Measurements from ENCODE around the gene MED14. TPM values are rescaled to one million over a fixed set of nuclear protein-coding genes. Genes with fewer than 3 reads are reported as not detected.

Gene MED14
- total and polyA plus RNA-seq, 2 donors (not counting 1 experiment from before 2014, with no cell fraction given), result 26.4 to 63.5 TPM

DNA sequence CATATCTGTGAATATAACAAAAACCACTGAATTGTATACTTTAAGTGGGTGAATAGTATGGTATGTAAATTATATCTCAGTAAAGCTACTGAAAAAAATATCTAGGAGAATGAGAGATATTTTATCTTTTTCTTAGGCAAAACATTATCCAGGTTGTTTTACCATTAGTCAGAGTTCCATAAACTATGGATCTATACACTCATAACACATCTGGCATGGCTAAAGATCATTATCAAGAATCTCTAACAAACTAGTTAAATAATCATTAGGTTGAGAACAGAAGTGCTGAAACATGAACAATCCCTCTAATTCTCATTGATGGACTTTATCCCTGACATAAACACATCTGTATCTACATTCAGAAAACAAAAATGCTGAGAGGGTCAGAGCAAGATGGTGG is 15.6 kb downstream of the MED14 start:
- Histone ChIP-seq H4K20me1 (ENCODE audit: control insufficient read depth, insufficient read depth, low read length, poor library complexity, severe bottlenecking) (peaks cover 43% of the 10 kb centered on the region), H3K4me3 (ENCODE audit: control extremely low read depth in 1 of 5, extremely low read depth in 1 of 5, insufficient read depth in 1 of 5, low read depth in 2 of 5, low read length in 4 of 5) (no peak overlapping the region), H3K27ac (ENCODE audit: low read length in 2 of 2) (no peak overlapping the region), H3K9ac (ENCODE audit: low read length) (no peak overlapping the region), H2AFZ (ENCODE audit: insufficient read depth, low read depth, low read length, poor library complexity, severe bottlenecking) (no peak overlapping the region), H3K9me3 (ENCODE audit: control extremely low read depth in 1 of 3, control insufficient read depth in 2 of 3, insufficient read depth in 1 of 3, low read length in 2 of 3) (no peaks in the 10 kb centered on the region), H3K4me2 (replicated peaks; ENCODE audit: low read depth, low read length, poor library complexity, severe bottlenecking) (no peak overlapping the region), H3K36me3 (replicated peaks in 1 of 2; ENCODE audit: control extremely low read depth in 1 of 2, control insufficient read depth in 1 of 2, extremely low read depth in 1 of 2, insufficient read depth in 2 of 2, low read length in 1 of 2) (peaks cover 0 to 23% of the 10 kb centered on the region in 2 experiments), H3K4me1 (ENCODE audit: control insufficient read depth in 2 of 2, insufficient read depth in 2 of 2, low read length in 2 of 2) (no peaks in the 10 kb centered on the region), H3K79me2 (ENCODE audit: control insufficient read depth, insufficient read depth, low read length) (peaks cover 89% of the 10 kb centered on the region), H3K27me3 (replicated peaks in 1 of 4; ENCODE audit: control extremely low read depth in 1 of 4, control insufficient read depth in 3 of 4, insufficient read depth in 4 of 4, low read length in 3 of 4) (no peaks in the 10 kb centered on the region)
- CTCF ChIA-PET, result interaction anchor here (0.6 kb wide), 1 partner anchor 396 kb away, joined by 4 read pairs; no protein-coding TSS in a partner anchor
- Mint-ChIP-seq H3K4me3 (no peak overlapping the region), H3K9me3 (ENCODE audit: insufficient read depth) (no peaks in the 10 kb centered on the region), H3K27me3 (no peaks in the 10 kb centered on the region), H3K4me1 (peaks cover 28% of the 10 kb centered on the region), H3K27ac (peak overlapping the region; percentile 8)
- TF ChIP-seq, protein P1, sequence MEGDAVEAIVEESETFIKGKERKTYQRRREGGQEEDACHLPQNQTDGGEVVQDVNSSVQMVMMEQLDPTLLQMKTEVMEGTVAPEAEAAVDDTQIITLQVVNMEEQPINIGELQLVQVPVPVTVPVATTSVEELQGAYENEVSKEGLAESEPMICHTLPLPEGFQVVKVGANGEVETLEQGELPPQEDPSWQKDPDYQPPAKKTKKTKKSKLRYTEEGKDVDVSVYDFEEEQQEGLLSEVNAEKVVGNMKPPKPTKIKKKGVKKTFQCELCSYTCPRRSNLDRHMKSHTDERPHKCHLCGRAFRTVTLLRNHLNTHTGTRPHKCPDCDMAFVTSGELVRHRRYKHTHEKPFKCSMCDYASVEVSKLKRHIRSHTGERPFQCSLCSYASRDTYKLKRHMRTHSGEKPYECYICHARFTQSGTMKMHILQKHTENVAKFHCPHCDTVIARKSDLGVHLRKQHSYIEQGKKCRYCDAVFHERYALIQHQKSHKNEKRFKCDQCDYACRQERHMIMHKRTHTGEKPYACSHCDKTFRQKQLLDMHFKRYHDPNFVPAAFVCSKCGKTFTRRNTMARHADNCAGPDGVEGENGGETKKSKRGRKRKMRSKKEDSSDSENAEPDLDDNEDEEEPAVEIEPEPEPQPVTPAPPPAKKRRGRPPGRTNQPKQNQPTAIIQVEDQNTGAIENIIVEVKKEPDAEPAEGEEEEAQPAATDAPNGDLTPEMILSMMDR (IDR thresholded peaks at IDR 0.05), result no peak
- no peak for TF ChIP-seq EZH2 (IDR thresholded peaks at IDR 0.05; ENCODE audit: borderline replicate concordance, insufficient read depth, low read depth, low read length, poor library complexity, severe bottlenecking)
- POLR2A ChIA-PET, result no interaction called here
- no peak for ATAC-seq (ENCODE audit: low read depth)
- DNase-seq, result no peak
- intact Hi-C loops (cut with micrococcal nuclease), result no loop called here

DNA sequence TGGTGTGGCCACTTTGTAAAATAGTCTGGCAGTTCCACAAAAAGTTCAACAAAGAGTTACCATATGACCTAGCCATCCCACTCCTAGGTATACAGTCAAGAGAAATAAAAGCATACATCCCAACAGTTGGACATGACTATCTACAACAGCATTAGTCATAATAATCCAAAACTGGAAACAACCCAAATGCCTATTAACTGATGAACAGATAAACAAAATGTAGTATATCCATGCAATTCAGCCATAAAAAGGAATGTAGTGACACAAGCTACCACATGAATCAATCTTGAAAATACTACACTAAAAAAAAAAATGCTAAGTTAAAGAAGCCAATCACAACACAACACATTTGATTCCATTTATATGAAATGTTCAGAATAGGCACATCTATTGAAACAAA is 16.1 kb downstream of the MED14 start:
- DNase-seq (no peak), ATAC-seq (ENCODE audit: low read depth) (no peak)
- H3K9me3 Mint-ChIP-seq (ENCODE audit: insufficient read depth), result no peaks in the 10 kb centered on the region
- H3K9ac ChIP-seq (ENCODE audit: low read length), result no peak overlapping the region
- peak overlapping the region; percentile 8 for H3K27ac Mint-ChIP-seq
- POLR2A ChIA-PET, result no interaction called here
- H3K4me2 ChIP-seq (replicated peaks; ENCODE audit: low read depth, low read length, poor library complexity, severe bottlenecking), result no peak overlapping the region
- peaks cover 90% of the 10 kb centered on the region for H3K79me2 ChIP-seq (ENCODE audit: control insufficient read depth, insufficient read depth, low read length)
- H2AFZ ChIP-seq (ENCODE audit: insufficient read depth, low read depth, low read length, poor library complexity, severe bottlenecking), result no peak overlapping the region
- H3K4me3 ChIP-seq (ENCODE audit: control extremely low read depth in 1 of 5, extremely low read depth in 1 of 5, insufficient read depth in 1 of 5, low read depth in 2 of 5, low read length in 4 of 5), result no peak overlapping the region
- CTCF ChIA-PET, result interaction anchor here (0.6 kb wide), 1 partner anchor 396 kb away, joined by 4 read pairs; no protein-coding TSS in a partner anchor
- no peaks in the 10 kb centered on the region for H3K9me3 ChIP-seq (ENCODE audit: control extremely low read depth in 1 of 3, control insufficient read depth in 2 of 3, insufficient read depth in 1 of 3, low read length in 2 of 3)
- no peak overlapping the region for H3K4me3 Mint-ChIP-seq
- no peak for TF ChIP-seq EZH2 (IDR thresholded peaks at IDR 0.05; ENCODE audit: borderline replicate concordance, insufficient read depth, low read depth, low read length, poor library complexity, severe bottlenecking)
- TF ChIP-seq, protein P1 (IDR thresholded peaks at IDR 0.05), result no peak
- no peaks in the 10 kb centered on the region for H3K27me3 ChIP-seq (replicated peaks in 1 of 4; ENCODE audit: control extremely low read depth in 1 of 4, control insufficient read depth in 3 of 4, insufficient read depth in 4 of 4, low read length in 3 of 4)
- peaks cover 26% of the 10 kb centered on the region for H3K4me1 Mint-ChIP-seq
- H3K36me3 ChIP-seq (replicated peaks in 1 of 2; ENCODE audit: control extremely low read depth in 1 of 2, control insufficient read depth in 1 of 2, extremely low read depth in 1 of 2, insufficient read depth in 2 of 2, low read length in 1 of 2), result peaks cover 0 to 26% of the 10 kb centered on the region in 2 experiments
- no peak overlapping the region for H3K27ac ChIP-seq (ENCODE audit: low read length in 2 of 2)
- intact Hi-C loops (cut with micrococcal nuclease), result no loop called here
- no peaks in the 10 kb centered on the region for H3K27me3 Mint-ChIP-seq
- H4K20me1 ChIP-seq (ENCODE audit: control insufficient read depth, insufficient read depth, low read length, poor library complexity, severe bottlenecking), result peaks cover 43% of the 10 kb centered on the region
- no peaks in the 10 kb centered on the region for H3K4me1 ChIP-seq (ENCODE audit: control insufficient read depth in 2 of 2, insufficient read depth in 2 of 2, low read length in 2 of 2)

Data from B cell (primary cell).